Measurements from ENCODE around the gene RNASE2.
"Not testable (repeated sequence)": the region's sequence is repeated elsewhere in the genome, so short reads cannot be mapped to it uniquely, and the experiment has no call there.

DNA sequence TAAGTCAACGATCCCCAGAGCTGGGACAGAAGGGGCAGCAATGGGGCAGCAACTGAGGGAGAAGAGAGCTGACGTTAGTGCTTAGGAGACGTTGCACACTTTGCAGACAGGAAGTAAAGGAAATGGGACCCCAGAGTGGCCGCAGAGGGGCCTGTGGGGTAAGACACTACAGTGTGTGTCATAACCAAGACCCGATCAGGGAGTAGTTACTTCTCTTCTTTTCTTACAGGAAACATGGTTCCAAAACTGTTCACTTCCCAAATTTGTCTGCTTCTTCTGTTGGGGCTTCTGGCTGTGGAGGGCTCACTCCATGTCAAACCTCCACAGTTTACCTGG lies 219 bp downstream of the RNASE2 start:
- not testable (repeated sequence) for TF ChIP-seq EZH2 (IDR thresholded peaks at IDR 0.05; ENCODE audit: low read depth); CTCF (conservative IDR thresholded peaks at IDR 0.05)
